ENCODE data around the gene UVSSA. TPM values are rescaled to one million over a fixed set of nuclear protein-coding genes. Genes with fewer than 3 reads are reported as not detected.

The UVSSA gene
- total and polyA plus RNA-seq, 7 experiments from 2014 or later = 3.2 to 44.1 (median 39.3) TPM

DNA sequence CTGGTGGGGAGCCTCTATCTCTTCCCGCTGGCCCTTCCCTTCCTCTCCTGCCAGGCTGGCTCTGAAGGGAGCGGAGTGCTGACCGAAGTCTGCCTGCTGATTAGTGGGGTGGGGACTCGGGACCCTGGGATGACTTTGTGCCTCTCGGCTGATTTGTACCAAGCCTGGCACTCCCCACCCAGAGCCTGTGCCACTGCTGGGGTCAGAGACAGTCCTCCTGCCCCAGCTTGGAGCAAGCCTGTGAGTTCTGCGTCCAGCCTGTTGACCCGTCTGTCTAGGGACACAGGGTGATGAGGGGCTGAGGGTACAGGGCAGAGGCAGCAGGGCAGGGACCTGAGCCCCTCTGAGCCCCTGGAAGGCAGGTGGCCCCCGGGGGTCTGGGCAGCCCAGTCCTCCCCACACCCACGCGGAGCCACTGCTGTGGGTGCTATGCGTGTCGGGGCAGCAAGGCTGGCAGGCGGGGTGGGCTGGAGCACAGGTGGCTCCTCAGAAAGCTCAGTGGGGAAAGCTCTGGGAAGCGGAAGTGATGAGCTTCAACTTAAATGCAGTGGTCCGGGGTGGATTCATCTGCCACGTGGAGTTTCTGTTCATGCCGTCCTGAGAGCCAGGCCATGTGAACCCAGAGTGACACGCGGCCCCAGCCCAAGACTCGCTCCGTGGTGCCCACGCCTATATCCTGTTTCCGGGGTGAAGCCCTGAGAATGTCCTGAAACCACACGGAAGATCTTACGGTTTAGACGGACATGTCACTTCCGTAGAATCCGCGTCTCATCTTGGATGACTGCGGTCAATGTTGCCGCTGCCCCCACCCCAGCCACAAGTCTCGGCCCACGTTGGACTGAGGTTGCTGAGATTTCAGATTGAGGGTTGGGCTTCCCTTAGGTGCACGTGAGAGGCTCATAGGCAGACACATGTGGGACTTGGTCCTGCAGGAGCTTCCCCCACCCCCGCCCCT lies 21.1 kb upstream of the UVSSA start:
- Histone ChIP-seq H3K27ac (ENCODE audit: low read depth, low read length) (no peak overlapping the region), H3K4me1 (ENCODE audit: control insufficient read depth in 2 of 2, insufficient read depth in 2 of 2, low read length in 2 of 2) (peaks cover 21 to 28% of the 10 kb centered on the region in 2 donors), H3K9me3 (ENCODE audit: control insufficient read depth in 2 of 3, low read length in 3 of 3) (no peaks in the 10 kb centered on the region), H3K27me3 (ENCODE audit: control insufficient read depth in 2 of 2, insufficient read depth in 2 of 2, low read length in 2 of 2) (no peaks in the 10 kb centered on the region), H3K36me3 (ENCODE audit: control insufficient read depth in 2 of 3, insufficient read depth in 3 of 3, low read length in 3 of 3) (peaks cover 8 to 72% (median 16%) of the 10 kb centered on the region in 3 experiments), H3K4me3 (ENCODE audit: low read length) (no peak overlapping the region)
- H3K9me3 Mint-ChIP-seq = no peaks in the 10 kb centered on the region
- no peak overlapping the region for H3K4me3 Mint-ChIP-seq
- intact Hi-C loops (cut with micrococcal nuclease) = no loop called here
- peak overlapping the region in 3 of 9 donors; percentile 14 to 51 (median 49) for H3K27ac Mint-ChIP-seq
- DNase-seq (no peak), ATAC-seq (no peak)
- no peaks in the 10 kb centered on the region for H3K27me3 Mint-ChIP-seq
- H3K36me3 Mint-ChIP-seq = peaks cover 0 to 22% (median 13%) of the 10 kb centered on the region in 5 donors
- peaks cover 14 to 27% (median 22%) of the 10 kb centered on the region in 7 donors for H3K4me1 Mint-ChIP-seq
- CTCF ChIA-PET = interaction anchor here (1.3 kb wide), 1 partner anchor 57 kb away, joined by 3 read pairs; no protein-coding TSS in a partner anchor
- POLR2A ChIA-PET = no interaction called here

DNA sequence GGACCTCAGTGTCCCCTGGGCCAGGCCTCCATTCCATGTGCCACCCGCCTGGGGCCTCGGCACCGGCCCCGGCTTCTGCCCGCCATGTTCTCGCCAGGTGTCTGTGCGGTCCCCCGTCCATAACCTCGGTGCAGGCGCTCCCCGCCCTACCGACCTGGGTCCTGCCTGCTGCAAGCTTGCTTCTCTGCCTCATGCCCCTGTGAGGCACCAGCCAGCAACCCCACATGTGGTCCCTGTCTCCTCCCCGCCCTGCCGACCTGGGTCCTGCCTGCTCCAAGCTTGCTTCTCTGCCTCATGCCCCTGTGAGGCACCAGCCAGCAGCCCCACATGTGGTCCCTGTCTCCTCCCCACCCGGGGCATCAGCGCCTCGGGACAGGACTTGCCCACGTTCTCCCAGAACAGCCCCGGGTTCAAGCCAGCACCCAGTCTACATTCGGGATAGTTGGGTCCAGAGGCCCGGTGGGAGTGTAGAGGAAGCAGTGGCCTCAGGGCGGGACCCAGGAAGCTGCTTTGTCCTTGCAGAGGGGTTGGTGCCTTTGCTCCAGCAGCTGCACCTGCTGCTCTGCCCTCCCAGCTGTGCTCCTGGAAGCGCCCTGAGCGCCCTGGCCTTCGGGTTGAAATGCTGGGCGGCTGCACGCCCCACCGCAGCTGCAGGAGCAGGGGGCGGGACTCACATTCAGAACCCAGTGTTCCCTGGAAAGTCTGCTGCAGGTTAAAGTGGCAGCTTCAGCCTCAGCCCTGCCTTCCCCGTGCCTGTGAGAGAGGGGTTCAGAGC lies 20.1 kb upstream of the UVSSA start:
- Mint-ChIP-seq H3K27me3 (no peaks in the 10 kb centered on the region), H3K4me3 (no peak overlapping the region), H3K4me1 (peaks cover 22 to 31% (median 27%) of the 10 kb centered on the region in 7 donors), H3K36me3 (peaks cover 0 to 16% (median 9%) of the 10 kb centered on the region in 5 donors), H3K27ac (peak overlapping the region in 2 of 9 donors; percentile 14 to 49), H3K9me3 (no peaks in the 10 kb centered on the region)
- H3K27me3 ChIP-seq (ENCODE audit: control insufficient read depth in 2 of 2, insufficient read depth in 2 of 2, low read length in 2 of 2) = no peaks in the 10 kb centered on the region
- intact Hi-C loops (cut with micrococcal nuclease) = no loop called here
- peaks cover 8 to 74% (median 16%) of the 10 kb centered on the region in 3 experiments for H3K36me3 ChIP-seq (ENCODE audit: control insufficient read depth in 2 of 3, insufficient read depth in 3 of 3, low read length in 3 of 3)
- H3K9me3 ChIP-seq (ENCODE audit: control insufficient read depth in 2 of 3, low read length in 3 of 3) = no peaks in the 10 kb centered on the region
- CTCF ChIA-PET = interaction anchor here (1.3 kb wide), 1 partner anchor 58 kb away, joined by 3 read pairs; no protein-coding TSS in a partner anchor
- H3K4me1 ChIP-seq (ENCODE audit: control insufficient read depth in 2 of 2, insufficient read depth in 2 of 2, low read length in 2 of 2) = peaks cover 31 to 38% of the 10 kb centered on the region in 2 donors
- no peak overlapping the region for H3K4me3 ChIP-seq (ENCODE audit: low read length)
- no peak for ATAC-seq
- POLR2A ChIA-PET = interaction anchor here (1.3 kb wide), 1 partner anchor 36 kb away, joined by 4 read pairs; no protein-coding TSS in a partner anchor
- DNase-seq = no peak
- no peak overlapping the region for H3K27ac ChIP-seq (ENCODE audit: low read depth, low read length)

DNA sequence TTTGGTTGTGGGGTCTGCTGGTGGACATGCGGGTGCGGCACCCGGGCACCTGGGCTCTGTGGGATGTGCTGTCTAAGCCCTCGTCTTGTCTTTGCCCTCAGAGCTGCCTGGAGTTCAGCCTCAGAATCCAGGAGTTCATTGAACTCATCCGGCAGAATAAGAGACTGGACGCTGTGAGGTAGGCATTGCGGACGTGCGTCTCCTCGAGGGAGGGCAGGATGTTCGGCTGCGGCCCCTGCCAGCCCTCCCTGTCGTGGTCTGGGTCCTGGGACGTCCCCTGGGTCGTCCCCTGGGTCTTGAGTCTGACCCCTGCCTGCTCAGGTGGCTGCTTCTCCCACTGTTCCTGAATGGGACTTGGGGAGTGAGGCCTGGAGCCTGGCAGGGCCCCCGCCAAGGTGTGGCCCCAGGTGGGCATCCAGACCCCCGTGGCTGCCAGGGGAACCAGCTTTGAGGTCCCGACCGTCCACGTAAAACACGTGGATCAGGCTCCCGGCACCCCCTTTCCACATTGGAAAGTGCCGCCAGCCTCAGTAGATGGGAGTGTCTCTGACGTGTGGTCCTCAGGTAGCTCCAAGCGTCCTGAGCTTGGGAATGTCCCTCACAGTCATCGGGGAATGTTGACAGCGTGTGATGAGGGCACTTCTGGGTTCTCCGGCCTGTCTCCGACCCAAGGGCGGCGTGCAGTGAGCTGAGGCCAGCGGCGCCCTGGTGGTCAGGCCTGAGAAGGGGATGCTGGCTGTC lies 19.3 kb upstream of the UVSSA start:
- H3K4me1 ChIP-seq (ENCODE audit: control insufficient read depth in 2 of 2, insufficient read depth in 2 of 2, low read length in 2 of 2) = peaks cover 32 to 39% of the 10 kb centered on the region in 2 donors
- no peak for DNase-seq

DNA sequence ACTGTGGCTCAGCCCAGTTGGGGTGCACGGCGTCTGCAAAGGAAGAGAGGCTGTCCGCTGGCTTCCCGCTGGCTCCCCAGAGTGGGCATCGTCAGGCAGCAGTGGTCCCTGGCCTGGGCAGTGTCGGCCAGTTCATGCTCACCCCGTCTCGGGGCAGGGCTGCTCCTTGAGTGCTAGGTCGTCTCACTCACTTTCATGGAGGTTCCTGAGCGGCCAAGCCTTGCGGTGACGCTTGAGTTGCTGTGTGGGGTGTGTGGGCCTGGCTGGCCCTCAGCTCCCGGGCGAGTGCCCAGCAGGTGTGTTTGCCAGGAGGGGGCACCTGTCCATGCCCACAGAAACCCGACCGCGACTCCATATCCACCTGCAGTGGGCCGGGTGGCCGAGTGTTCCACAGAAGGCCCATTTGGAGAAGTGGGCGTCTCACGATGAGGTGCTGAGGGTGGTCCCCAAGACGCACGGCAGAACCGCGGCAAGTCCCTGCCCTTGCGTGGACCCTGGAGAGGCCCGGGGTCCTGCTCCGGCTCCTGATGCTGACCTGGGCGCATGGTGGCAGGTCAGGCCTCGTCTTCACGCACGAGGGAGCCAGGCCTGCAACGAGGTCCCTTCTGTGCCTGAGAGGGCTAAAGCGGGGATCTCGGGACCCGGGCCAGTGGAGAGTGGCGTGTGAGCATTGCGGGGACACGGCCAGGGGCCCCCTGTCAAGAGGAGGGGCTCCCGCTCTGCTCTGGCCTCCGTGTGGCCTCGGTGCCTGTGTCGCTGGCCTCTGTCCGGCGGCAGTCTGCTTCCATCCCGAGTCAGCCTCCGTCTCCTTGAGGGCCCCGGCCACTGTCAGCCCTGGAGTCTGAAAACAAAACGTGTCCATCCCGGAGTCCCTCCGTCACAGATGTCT lies 18.5 kb upstream of the UVSSA start:
- intact Hi-C loops (cut with micrococcal nuclease) = loop anchor here in 1 of 2 donors (1.0 kb wide), 1 partner anchor 79 kb away; the partner anchor contains the start of gene CTBP1
- H3K36me3 ChIP-seq (ENCODE audit: control insufficient read depth in 2 of 3, insufficient read depth in 3 of 3, low read length in 3 of 3) = peaks cover 4 to 69% (median 14%) of the 10 kb centered on the region in 3 experiments
- DNase-seq (no peak), ATAC-seq (no peak)
- ChIA-PET CTCF (interaction anchor here (0.8 to 2.1 kb wide), 3 partner anchors 16 to 24 kb away, joined by 4 to 6 read pairs (median 6); no protein-coding TSS in a partner anchor), POLR2A (interaction anchor here (0.9 to 4.7 kb wide), 4 partner anchors 18 to 80 kb away, joined by 4 to 48 read pairs (median 14); partner anchors contain the start of genes CTBP1 and UVSSA)
- peaks cover 32 to 39% of the 10 kb centered on the region in 2 donors for H3K4me1 ChIP-seq (ENCODE audit: control insufficient read depth in 2 of 2, insufficient read depth in 2 of 2, low read length in 2 of 2)
- Mint-ChIP-seq H3K36me3 (peaks cover 0 to 17% (median 9%) of the 10 kb centered on the region in 5 donors), H3K4me3 (peak overlapping the region in 2 of 10 donors; percentile 59 to 77), H3K9me3 (no peaks in the 10 kb centered on the region), H3K27ac (peak overlapping the region in 7 of 9 donors; percentile 78 to 95 (median 89)), H3K27me3 (no peaks in the 10 kb centered on the region), H3K4me1 (peaks cover 22 to 32% (median 27%) of the 10 kb centered on the region in 7 donors)
- no peaks in the 10 kb centered on the region for H3K27me3 ChIP-seq (ENCODE audit: control insufficient read depth in 2 of 2, insufficient read depth in 2 of 2, low read length in 2 of 2)
- H3K27ac ChIP-seq (ENCODE audit: low read depth, low read length) = peak overlapping the region; percentile 15
- H3K4me3 ChIP-seq (ENCODE audit: low read length) = no peak overlapping the region
- no peaks in the 10 kb centered on the region for H3K9me3 ChIP-seq (ENCODE audit: control insufficient read depth in 2 of 3, low read length in 3 of 3)

More for the DNA sequence above, 19.3 kb upstream of the UVSSA start:
- Histone ChIP-seq H3K27me3 (ENCODE audit: control insufficient read depth in 2 of 2, insufficient read depth in 2 of 2, low read length in 2 of 2) (no peaks in the 10 kb centered on the region), H3K9me3 (ENCODE audit: control insufficient read depth in 2 of 3, low read length in 3 of 3) (no peaks in the 10 kb centered on the region), H3K36me3 (ENCODE audit: control insufficient read depth in 2 of 3, insufficient read depth in 3 of 3, low read length in 3 of 3) (peaks cover 8 to 68% (median 16%) of the 10 kb centered on the region in 3 experiments), H3K4me3 (ENCODE audit: low read length) (no peak overlapping the region), H3K27ac (ENCODE audit: low read depth, low read length) (no peak overlapping the region)
- POLR2A ChIA-PET = interaction anchor here (0.9 to 1.3 kb wide), 2 partner anchors 19 to 36 kb away, joined by 4 read pairs; no protein-coding TSS in a partner anchor
- no peak for ATAC-seq
- Mint-ChIP-seq H3K4me3 (no peak overlapping the region), H3K36me3 (peaks cover 0 to 15% (median 9%) of the 10 kb centered on the region in 5 donors), H3K4me1 (peaks cover 22 to 32% (median 27%) of the 10 kb centered on the region in 7 donors), H3K9me3 (no peaks in the 10 kb centered on the region), H3K27me3 (no peaks in the 10 kb centered on the region), H3K27ac (peak overlapping the region in 1 of 9 donors; percentile 4)
- CTCF ChIA-PET = interaction anchor here (1.3 kb wide), 1 partner anchor 59 kb away, joined by 3 read pairs; no protein-coding TSS in a partner anchor
- intact Hi-C loops (cut with micrococcal nuclease) = no loop called here
